OCI-LY3 (cell line): Measurements from ENCODE around the gene PCSK4.

Source experiments
- H2AFZ ChIP-seq: fragments of 200-600, 300-600 bp; shearing (Covaris generic); 2 replicates; pipeline ENCODE4 v1.6.0; 2014; ENCODE audit warnings: antibody characterized with exemption, low read depth, low read length
- H3K27ac ChIP-seq: fragments of 200-600, 300-600 bp; sonication (generic); 2 replicates; pipeline ENCODE4 v1.5.1; 2014; ENCODE audit warnings: mild to moderate bottlenecking, low read length, moderate library complexity, mixed read lengths
- H3K27me3 ChIP-seq: fragments of 200-600, 300-600 bp; sonication (generic); 2 replicates; pipeline ENCODE4 v1.6.1; 2014; ENCODE audit warnings: low read depth, low read length, mixed read lengths
- H3K36me3 ChIP-seq: fragments of 200-600, 300-600 bp; sonication (generic); replicated peaks from 2 replicates; pipeline ENCODE3; 2014; ENCODE audit warnings: low read depth, low read length, mixed read lengths
- H3K4me1 ChIP-seq: fragments of 300-600, 200-600 bp; sonication (generic); 2 replicates; pipeline ENCODE4 v1.6.1; 2014; ENCODE audit warnings: low read length, mixed read lengths
- H3K4me2 ChIP-seq: fragments of 200-600, 300-600 bp; sonication (generic); 2 replicates; pipeline ENCODE4 v1.6.1; 2014; ENCODE audit warnings: low read length, mixed read lengths
- H3K4me3 ChIP-seq: fragments of 300-600, 200-600 bp; sonication (generic); 2 replicates; pipeline ENCODE4 v1.5.1; 2014; ENCODE audit warnings: antibody characterized with exemption, mild to moderate bottlenecking, low read length, moderate library complexity
- H3K79me2 ChIP-seq: fragments of 300-600, 200-600 bp; shearing (Covaris generic); 2 replicates; pipeline ENCODE4 v1.6.1; 2014; ENCODE audit warnings: mild to moderate bottlenecking, low read length, mixed read lengths
- H3K9ac ChIP-seq: fragments of 300-600, 200-600 bp; shearing (Covaris generic); 2 replicates; pipeline ENCODE4 v1.6.0; 2014; ENCODE audit warnings: mild to moderate bottlenecking, low read length, moderate library complexity
- H3K9me3 ChIP-seq: fragments of 200-600, 300-600 bp; shearing (Covaris generic); 2 replicates; pipeline ENCODE4 v1.6.1; 2014; ENCODE audit warnings: low read length, mixed read lengths; ENCODE audit not compliant: insufficient read depth
- H4K20me1 ChIP-seq: fragments of 200-600, 300-600 bp; sonication (generic); 2 replicates; pipeline ENCODE4 v1.6.1; 2016; ENCODE audit warnings: low read length, mixed read lengths; ENCODE audit not compliant: insufficient read depth
- CTCF ChIP-seq: fragments of 200-600, 300-600 bp; sonication (generic); IDR thresholded peaks from 2 replicates; pipeline ENCODE4 v1.5.1; 2014; ENCODE audit warnings: antibody characterized with exemption, low read length, low read depth
- EZH2phosphoT487 ChIP-seq: fragments of 200-600 bp; shearing (Covaris generic); IDR thresholded peaks from 2 replicates; pipeline ENCODE4 v1.6.1; 2018; ENCODE audit warnings: antibody characterized with exemption, mixed run types, low read depth

The PCSK4 gene

GRCh38 chr19:1470305-1471009 lies 19.7 kb downstream of the PCSK4 start:
- Histone ChIP-seq H4K20me1 (peaks cover 30% of the 10 kb centered on the region), H3K27me3 (no peaks in the 10 kb centered on the region), H3K36me3 (peaks cover 9% of the 10 kb centered on the region), H3K4me3 (no peak overlapping the region), H3K4me2 (no peak overlapping the region), H3K27ac (no peak overlapping the region), H2AFZ (no peak overlapping the region), H3K9ac (no peak overlapping the region), H3K9me3 (no peaks in the 10 kb centered on the region), H3K4me1 (no peaks in the 10 kb centered on the region), H3K79me2 (no peaks in the 10 kb centered on the region; the same call in 1 of the 2 replicates)
- TF ChIP-seq CTCF: no peak
- no peak for TF ChIP-seq EZH2phosphoT487

- Histone ChIP-seq H3K4me3 (no peak overlapping the region), H3K27ac (no peak overlapping the region), H2AFZ (no peak overlapping the region)
These were observed 20.2 kb downstream of the PCSK4 start for GRCh38 chr19:1470055-1470304.

GRCh38 chr19:1469255-1470054 lies 20.7 kb downstream of the PCSK4 start:
- Histone ChIP-seq H2AFZ (no peak overlapping the region), H3K9ac (no peak overlapping the region), H3K27ac (no peak overlapping the region), H3K79me2 (no peaks in the 10 kb centered on the region), H3K36me3 (peaks cover 4% of the 10 kb centered on the region), H4K20me1 (peaks cover 23% of the 10 kb centered on the region), H3K4me3 (no peak overlapping the region), H3K4me1 (no peaks in the 10 kb centered on the region), H3K4me2 (no peak overlapping the region), H3K9me3 (no peaks in the 10 kb centered on the region), H3K27me3 (no peaks in the 10 kb centered on the region)
- TF ChIP-seq CTCF (no peak), EZH2phosphoT487 (no peak)

More at GRCh38 chr19:1470055-1470304, 20.2 kb downstream of the PCSK4 start:
- Histone ChIP-seq H3K4me2 (no peak overlapping the region), H3K36me3 (peaks cover 9% of the 10 kb centered on the region), H3K9me3 (no peaks in the 10 kb centered on the region), H3K9ac (no peak overlapping the region), H3K4me1 (no peaks in the 10 kb centered on the region), H3K79me2 (no peaks in the 10 kb centered on the region), H4K20me1 (peaks cover 28% of the 10 kb centered on the region), H3K27me3 (no peaks in the 10 kb centered on the region)
- TF ChIP-seq EZH2phosphoT487 (no peak), CTCF (no peak)

- peaks cover 18% of the 10 kb centered on the region for H4K20me1 ChIP-seq
- H3K4me2 ChIP-seq: no peak overlapping the region
- H3K79me2 ChIP-seq: no peaks in the 10 kb centered on the region
- no peak overlapping the region for H3K27ac ChIP-seq
- peaks cover 4% of the 10 kb centered on the region for H3K36me3 ChIP-seq
- no peak for TF ChIP-seq EZH2phosphoT487
- TF ChIP-seq CTCF: no peak
- no peaks in the 10 kb centered on the region for H3K27me3 ChIP-seq
- no peaks in the 10 kb centered on the region for H3K9me3 ChIP-seq
- H3K4me3 ChIP-seq: no peak overlapping the region
- no peaks in the 10 kb centered on the region for H3K4me1 ChIP-seq
- no peak overlapping the region for H2AFZ ChIP-seq
- H3K9ac ChIP-seq: no peak overlapping the region
These were observed 21.3 kb downstream of the PCSK4 start for GRCh38 chr19:1468821-1469254.
